ENCODE measurements around the gene ZBTB18. TPM values are rescaled to one million over a fixed set of nuclear protein-coding genes. Genes with fewer than 3 reads are reported as not detected.

Gene ZBTB18
- total RNA-seq, 1 donor from 2014 or later, result 30.1 TPM

- peaks cover 6% of the 10 kb centered on the region for H3K4me1 ChIP-seq
- no peak overlapping the region for H3K27ac ChIP-seq
- Mint-ChIP-seq H3K9me3 (no peaks in the 10 kb centered on the region), H3K27ac (peak overlapping the region; percentile 6), H3K4me3 (peak overlapping the region; percentile 5), H3K27me3 (ENCODE audit: insufficient read depth, low read depth) (peaks cover 3% of the 10 kb centered on the region), H3K36me3 (no peaks in the 10 kb centered on the region), H3K4me1 (peaks cover 28% of the 10 kb centered on the region)
- no peak for DNase-seq (ENCODE audit: low spot score)
- H3K9ac ChIP-seq, result no peak overlapping the region
- H3K27me3 ChIP-seq, result no peaks in the 10 kb centered on the region
- H4K20me1 ChIP-seq (ENCODE audit: low read depth), result no peaks in the 10 kb centered on the region
- H2AFZ ChIP-seq (replicated peaks), result no peak overlapping the region
- H3K79me2 ChIP-seq (ENCODE audit: low read depth), result no peaks in the 10 kb centered on the region
- peak overlapping the region; percentile 11 for H3K4me2 ChIP-seq
- no peaks in the 10 kb centered on the region for H3K9me3 ChIP-seq (ENCODE audit: low read depth)
- no peak overlapping the region for H3K4me3 ChIP-seq
- no peak for TF ChIP-seq CTCF (IDR thresholded peaks at IDR 0.05)
- TF ChIP-seq EZH2phosphoT487 (IDR thresholded peaks at IDR 0.05), result no peak
- no peak for TF ChIP-seq EZH2 (IDR thresholded peaks at IDR 0.05)
- peaks cover 6% of the 10 kb centered on the region for H3F3A ChIP-seq (ENCODE audit: low read depth)
- no peaks in the 10 kb centered on the region for H3K36me3 ChIP-seq
Measured at GRCh38 chr1:244092293-244092963, 41.3 kb downstream of the ZBTB18 start.

GRCh38 chr1:244092964-244093638 is 42.0 kb downstream of the ZBTB18 start:
- Histone ChIP-seq H4K20me1 (ENCODE audit: low read depth) (no peaks in the 10 kb centered on the region), H3F3A (ENCODE audit: low read depth) (peaks cover 2% of the 10 kb centered on the region), H3K4me3 (no peak overlapping the region), H3K27me3 (no peaks in the 10 kb centered on the region), H3K9ac (no peak overlapping the region), H3K27ac (no peak overlapping the region), H3K4me2 (peak overlapping the region; percentile 11), H3K9me3 (ENCODE audit: low read depth) (no peaks in the 10 kb centered on the region), H3K4me1 (peaks cover under 1% of the 10 kb centered on the region), H3K79me2 (ENCODE audit: low read depth) (no peaks in the 10 kb centered on the region), H2AFZ (replicated peaks) (no peak overlapping the region), H3K36me3 (no peaks in the 10 kb centered on the region)
- Mint-ChIP-seq H3K27ac (peak overlapping the region; percentile 6), H3K9me3 (no peaks in the 10 kb centered on the region), H3K27me3 (ENCODE audit: insufficient read depth, low read depth) (peaks cover 3% of the 10 kb centered on the region), H3K4me3 (peak overlapping the region; percentile 5), H3K4me1 (peaks cover 27% of the 10 kb centered on the region), H3K36me3 (no peaks in the 10 kb centered on the region)
- no peak for DNase-seq (ENCODE audit: low spot score)
- no peak for TF ChIP-seq EZH2phosphoT487 (IDR thresholded peaks at IDR 0.05)
- no peak for TF ChIP-seq EZH2 (IDR thresholded peaks at IDR 0.05)
- no peak for TF ChIP-seq CTCF (IDR thresholded peaks at IDR 0.05)

GRCh38 chr1:244094880-244095528 is 43.9 kb downstream of the ZBTB18 start:
- H3K9me3 ChIP-seq (ENCODE audit: low read depth), result no peaks in the 10 kb centered on the region
- no peaks in the 10 kb centered on the region for H3K27me3 ChIP-seq
- TF ChIP-seq CTCF (IDR thresholded peaks at IDR 0.05), result no peak
- TF ChIP-seq EZH2 (IDR thresholded peaks at IDR 0.05), result no peak
- no peak for TF ChIP-seq EZH2phosphoT487 (IDR thresholded peaks at IDR 0.05)
- H3K4me3 ChIP-seq, result no peak overlapping the region
- no peaks in the 10 kb centered on the region for H3K79me2 ChIP-seq (ENCODE audit: low read depth)
- no peak overlapping the region for H3K9ac ChIP-seq
- H2AFZ ChIP-seq (replicated peaks), result no peak overlapping the region
- no peak for DNase-seq (ENCODE audit: low spot score)
- Mint-ChIP-seq H3K4me3 (no peak overlapping the region), H3K9me3 (peaks cover 4% of the 10 kb centered on the region), H3K27ac (peak overlapping the region; percentile 3), H3K4me1 (peaks cover 26% of the 10 kb centered on the region), H3K27me3 (ENCODE audit: insufficient read depth, low read depth) (no peaks in the 10 kb centered on the region), H3K36me3 (peaks cover 2% of the 10 kb centered on the region)
- H3K27ac ChIP-seq, result no peak overlapping the region
- H3K4me1 ChIP-seq, result no peaks in the 10 kb centered on the region
- H3K36me3 ChIP-seq, result no peaks in the 10 kb centered on the region
- H4K20me1 ChIP-seq (ENCODE audit: low read depth), result no peaks in the 10 kb centered on the region
- H3K4me2 ChIP-seq, result no peak overlapping the region
- no peaks in the 10 kb centered on the region for H3F3A ChIP-seq (ENCODE audit: low read depth)

All from neural progenitor cell (in vitro differentiated cells).